SK-N-SH treated with all-trans-retinoic acid at 6 μM for 48 hours (cell line): Measurements from ENCODE around the gene ABCA6.

ENCODE experiments used
- ATAC-seq: fragments of 200-7000 bp; cut with Tn5 transposase; 3 replicates; pipeline ENCODE4 v1.9.1; 2020; ENCODE audit warnings: mild to moderate bottlenecking, moderate library complexity
- ARNTL ChIP-seq: fragments of 450-650 bp; formaldehyde crosslinking; IDR thresholded peaks from 2 replicates; pipeline ENCODE4 v1.5.0; 2020; ENCODE audit warnings: low read depth, mild to moderate bottlenecking, moderate library complexity, borderline replicate concordance
- BACH2 ChIP-seq: fragments of 250-450 bp; sonication (Bioruptor Pico); IDR thresholded peaks from 2 replicates; pipeline ENCODE4 v1.9.0; 2021; ENCODE audit warnings: mild to moderate bottlenecking, borderline replicate concordance
- CREB5 ChIP-seq: fragments of 250-450 bp; sonication (Bioruptor Pico); IDR thresholded peaks from 2 replicates; pipeline ENCODE4 v1.5.1; 2020; ENCODE audit warnings: low read depth, mild to moderate bottlenecking, moderate library complexity
- CSDC2 ChIP-seq: fragments of 250-450 bp; sonication (Bioruptor Pico); IDR thresholded peaks from 2 replicates; pipeline ENCODE4 v1.5.0; 2020; ENCODE audit warnings: mild to moderate bottlenecking, moderate library complexity
- CSRNP3 ChIP-seq: fragments of 250-450 bp; sonication (Bioruptor Pico); IDR thresholded peaks from 2 replicates; pipeline ENCODE4 v1.5.1; 2021; ENCODE audit warnings: mild to moderate bottlenecking, moderate library complexity
- ESRRG ChIP-seq: fragments of 250-450 bp; sonication (Bioruptor Pico); IDR thresholded peaks from 2 replicates; pipeline ENCODE4 v1.6.1; 2021; ENCODE audit warnings: mild to moderate bottlenecking
- GLIS3 ChIP-seq: fragments of 250-450 bp; sonication (Bioruptor Pico); IDR thresholded peaks from 2 replicates; pipeline ENCODE4 v1.5.0; 2020; ENCODE audit warnings: mild to moderate bottlenecking, moderate library complexity
- ISL1 ChIP-seq: fragments of 250-450 bp; sonication (Bioruptor Pico); IDR thresholded peaks from 2 replicates; pipeline ENCODE4 v2.1.2; 2022; ENCODE audit warnings: mild to moderate bottlenecking, moderate library complexity
- OSR1 ChIP-seq: fragments of 250-450 bp; sonication (Bioruptor Pico); IDR thresholded peaks from 2 replicates; pipeline ENCODE4 v1.8.0; 2022; ENCODE audit warnings: moderate library complexity, mild to moderate bottlenecking, inconsistent platforms
- PPARA ChIP-seq: fragments of 250-450 bp; sonication (Bioruptor Pico); IDR thresholded peaks from 2 replicates; pipeline ENCODE4 v1.5.0; 2020; ENCODE audit warnings: mild to moderate bottlenecking, borderline replicate concordance
- RARB ChIP-seq: fragments of 250-450 bp; sonication (Bioruptor Pico); IDR thresholded peaks from 2 replicates; pipeline ENCODE4 v1.8.0; 2021; ENCODE audit warnings: mild to moderate bottlenecking, moderate library complexity
- SNAI2 ChIP-seq: fragments of 250-450 bp; sonication (Bioruptor Pico); IDR thresholded peaks from 2 replicates; pipeline ENCODE4 v1.5.0; 2020; ENCODE audit warnings: mild to moderate bottlenecking, moderate library complexity
- TCF4 ChIP-seq: fragments of 250-450 bp; sonication (Bioruptor Pico); IDR thresholded peaks from 2 replicates; pipeline ENCODE4 v1.8.0; 2021; ENCODE audit warnings: mild to moderate bottlenecking, moderate library complexity, borderline replicate concordance
- TOX ChIP-seq: fragments of 250-450 bp; sonication (Bioruptor Pico); IDR thresholded peaks from 2 replicates; pipeline ENCODE4 v1.8.0; 2021; ENCODE audit warnings: mild to moderate bottlenecking, moderate library complexity, borderline replicate concordance
- TSHZ2 ChIP-seq: fragments of 250-450 bp; sonication (Bioruptor Pico); IDR thresholded peaks from 2 replicates; pipeline ENCODE4 v1.5.0; 2020; ENCODE audit warnings: mild to moderate bottlenecking, moderate library complexity
- ZC3H10 ChIP-seq: fragments of 250-450 bp; sonication (Bioruptor Pico); IDR thresholded peaks from 2 replicates; pipeline ENCODE4 v1.5.1; 2021; ENCODE audit warnings: mild to moderate bottlenecking, moderate library complexity
- ZFP3 ChIP-seq: fragments of 250-450 bp; sonication (Bioruptor Pico); IDR thresholded peaks from 2 replicates; pipeline ENCODE4 v1.5.0; 2020; ENCODE audit warnings: mild to moderate bottlenecking, moderate library complexity
- ZFP30 ChIP-seq: fragments of 450-650 bp; formaldehyde crosslinking; IDR thresholded peaks from 2 replicates; pipeline ENCODE4 v1.5.0; 2022; ENCODE audit warnings: mild to moderate bottlenecking, moderate library complexity
- ZNF565 ChIP-seq: fragments of 450-650 bp; formaldehyde crosslinking; conservative IDR thresholded peaks from 2 replicates; pipeline ENCODE4 v1.5.0; 2020; ENCODE audit warnings: low read depth, mild to moderate bottlenecking, moderate library complexity
- ZNF70 ChIP-seq: fragments of 450-650 bp; formaldehyde crosslinking; IDR thresholded peaks from 2 replicates; pipeline ENCODE4 v1.5.0; 2020; ENCODE audit warnings: mild to moderate bottlenecking, moderate library complexity
- ZNF8 ChIP-seq: fragments of 450-650 bp; formaldehyde crosslinking; IDR thresholded peaks from 2 replicates; pipeline ENCODE4 v1.5.0; 2020; ENCODE audit warnings: mild to moderate bottlenecking, moderate library complexity
- TF ChIP-seq, protein P1 (sequence below): fragments of 250-450 bp; sonication (Bioruptor Pico); IDR thresholded peaks from 2 replicates; pipeline ENCODE4 v1.8.0; 2020; ENCODE audit warnings: mild to moderate bottlenecking, moderate library complexity, borderline replicate concordance
- TF ChIP-seq, protein P2 (sequence below): fragments of 250-450 bp; sonication (Bioruptor Pico); IDR thresholded peaks from 2 replicates; pipeline ENCODE4 v1.8.0; 2021; ENCODE audit warnings: low read depth, mild to moderate bottlenecking, moderate library complexity, borderline replicate concordance

Gene ABCA6

DNA sequence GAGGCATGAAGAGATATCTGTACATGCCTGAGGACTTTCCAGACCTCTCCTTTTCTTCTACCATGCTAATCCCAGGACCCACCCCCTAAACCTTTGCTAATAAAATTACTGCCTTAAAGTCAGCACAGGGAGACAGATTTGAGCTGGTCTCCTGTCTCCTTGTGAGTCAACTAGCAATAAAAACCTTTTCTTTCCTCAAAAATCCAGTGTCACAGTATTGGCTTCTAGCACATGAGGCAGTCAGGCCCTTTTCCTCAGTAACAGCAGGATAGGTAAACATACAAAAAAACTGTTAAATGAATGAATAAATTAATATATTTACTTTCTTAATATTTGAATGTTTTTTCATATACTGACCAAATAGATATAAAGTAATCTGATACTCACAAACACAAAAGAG, 45.6 kb upstream of the ABCA6 start (continued):
- TF ChIP-seq CSDC2 (CRISPR knock-in tag) = no peak
- no peak for TF ChIP-seq RARB (CRISPR knock-in tag)
- no peak for TF ChIP-seq TCF4
- no peak for TF ChIP-seq TSHZ2 (CRISPR knock-in tag)
- no peak for TF ChIP-seq ZNF565 (CRISPR knock-in tag)
- TF ChIP-seq ARNTL (CRISPR knock-in tag) = no peak
- no peak for TF ChIP-seq TOX

GRCh38 chr17:69179227-69179952, 37.7 kb upstream of the ABCA6 start:
- TF ChIP-seq, protein P1, sequence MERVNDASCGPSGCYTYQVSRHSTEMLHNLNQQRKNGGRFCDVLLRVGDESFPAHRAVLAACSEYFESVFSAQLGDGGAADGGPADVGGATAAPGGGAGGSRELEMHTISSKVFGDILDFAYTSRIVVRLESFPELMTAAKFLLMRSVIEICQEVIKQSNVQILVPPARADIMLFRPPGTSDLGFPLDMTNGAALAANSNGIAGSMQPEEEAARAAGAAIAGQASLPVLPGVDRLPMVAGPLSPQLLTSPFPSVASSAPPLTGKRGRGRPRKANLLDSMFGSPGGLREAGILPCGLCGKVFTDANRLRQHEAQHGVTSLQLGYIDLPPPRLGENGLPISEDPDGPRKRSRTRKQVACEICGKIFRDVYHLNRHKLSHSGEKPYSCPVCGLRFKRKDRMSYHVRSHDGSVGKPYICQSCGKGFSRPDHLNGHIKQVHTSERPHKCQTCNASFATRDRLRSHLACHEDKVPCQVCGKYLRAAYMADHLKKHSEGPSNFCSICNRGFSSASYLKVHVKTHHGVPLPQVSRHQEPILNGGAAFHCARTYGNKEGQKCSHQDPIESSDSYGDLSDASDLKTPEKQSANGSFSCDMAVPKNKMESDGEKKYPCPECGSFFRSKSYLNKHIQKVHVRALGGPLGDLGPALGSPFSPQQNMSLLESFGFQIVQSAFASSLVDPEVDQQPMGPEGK (CRISPR knock-in tag) = no peak
- no peak for TF ChIP-seq ZC3H10 (CRISPR knock-in tag)
- TF ChIP-seq, all 23 proteins: peak for 0
- no peak for ATAC-seq

DNA sequence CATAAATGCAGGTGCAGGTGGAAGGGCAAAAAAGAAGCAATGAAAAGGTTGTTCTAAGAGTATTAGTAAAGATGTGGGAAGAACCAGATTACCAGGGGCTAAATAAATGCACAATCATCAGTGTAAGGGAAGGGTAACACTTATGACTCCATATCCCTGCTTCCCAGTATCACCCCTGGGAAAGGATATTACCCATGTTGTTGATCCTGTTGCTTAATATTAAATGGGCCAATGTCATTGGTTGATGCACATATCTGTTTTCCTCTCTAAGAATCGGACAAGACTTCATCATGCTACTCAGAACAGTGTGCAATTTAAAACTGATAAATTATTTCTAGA, 34.7 kb upstream of the ABCA6 start:
- no peak for ATAC-seq
- TF ChIP-seq ZNF565 (CRISPR knock-in tag) (no peak), SNAI2 (CRISPR knock-in tag) (no peak), RARB (CRISPR knock-in tag) (no peak), TOX (no peak), GLIS3 (no peak), OSR1 (no peak), BACH2 (CRISPR knock-in tag) (no peak), ZFP3 (CRISPR knock-in tag) (no peak), PPARA (no peak), CREB5 (CRISPR knock-in tag) (no peak), CSRNP3 (CRISPR knock-in tag) (no peak)
- TF ChIP-seq, all 23 proteins: peak for 0

DNA sequence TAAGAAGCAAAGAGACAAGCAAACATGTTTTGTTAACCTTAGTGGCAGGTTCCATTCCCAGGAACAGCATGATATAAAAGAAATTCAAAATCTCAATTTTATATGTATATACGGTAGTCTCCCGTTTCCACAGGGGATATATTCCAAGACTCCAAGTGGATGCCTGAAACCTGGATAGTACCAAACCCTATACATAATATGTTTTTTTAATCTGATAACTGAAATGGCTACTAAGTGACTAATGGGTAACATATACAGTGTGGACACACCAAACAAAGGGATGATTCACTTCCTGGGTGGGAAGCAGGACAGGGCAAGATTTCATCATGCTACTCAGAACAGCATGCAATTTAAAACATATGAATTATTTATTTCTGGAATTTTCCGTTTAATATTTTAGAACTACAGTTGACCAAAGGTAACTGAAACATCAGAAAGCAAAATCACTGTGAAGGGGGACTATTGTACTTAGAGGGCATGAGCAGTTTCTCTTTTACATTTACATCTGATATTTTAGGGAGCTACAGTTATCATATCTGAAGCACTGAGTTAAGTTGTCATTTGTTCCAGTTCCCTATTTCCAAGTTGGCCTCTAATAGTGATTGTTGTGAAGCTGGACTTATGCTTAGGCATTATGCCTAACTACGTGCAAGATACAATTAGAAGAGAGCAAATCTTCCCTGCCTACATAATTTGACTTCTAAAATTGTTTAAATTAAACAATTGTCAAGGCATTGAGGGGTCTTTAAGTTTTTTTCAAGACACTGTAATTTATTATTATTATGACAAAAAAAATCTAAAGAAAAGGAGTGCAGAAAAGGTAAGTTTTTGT, 34.1 kb upstream of the ABCA6 start:
- TF ChIP-seq ZFP30 (CRISPR knock-in tag) (no peak), ISL1 (CRISPR knock-in tag) (peak; percentile 82)
- ATAC-seq = peak; percentile 89

DNA sequence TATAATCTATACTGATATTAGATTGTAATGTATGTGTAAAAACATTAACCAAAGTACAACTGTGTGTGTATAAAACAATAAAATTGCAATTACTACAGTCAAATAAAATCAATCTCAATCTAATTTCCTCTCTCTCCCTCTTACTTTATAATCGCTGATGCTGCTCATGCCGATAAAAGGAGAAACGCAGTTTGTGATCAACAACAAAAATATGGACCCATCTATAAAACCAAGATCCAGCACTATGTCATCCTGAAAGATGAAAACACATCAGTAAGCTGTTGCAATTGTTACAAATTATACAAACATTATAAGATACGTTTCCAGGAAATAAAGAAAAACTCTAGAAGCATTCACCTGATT, 33.5 kb upstream of the ABCA6 start:
- TF ChIP-seq ZNF70 (CRISPR knock-in tag) (no peak), ZFP3 (CRISPR knock-in tag) (no peak), CSRNP3 (CRISPR knock-in tag) (no peak), ESRRG (CRISPR knock-in tag) (no peak), ZNF565 (CRISPR knock-in tag) (no peak), TCF4 (no peak), ZFP30 (CRISPR knock-in tag) (no peak), ARNTL (CRISPR knock-in tag) (no peak), RARB (CRISPR knock-in tag) (no peak), ZNF8 (CRISPR knock-in tag) (no peak), GLIS3 (no peak), ZC3H10 (CRISPR knock-in tag) (no peak), TOX (no peak), PPARA (no peak)
- TF ChIP-seq, protein P2, sequence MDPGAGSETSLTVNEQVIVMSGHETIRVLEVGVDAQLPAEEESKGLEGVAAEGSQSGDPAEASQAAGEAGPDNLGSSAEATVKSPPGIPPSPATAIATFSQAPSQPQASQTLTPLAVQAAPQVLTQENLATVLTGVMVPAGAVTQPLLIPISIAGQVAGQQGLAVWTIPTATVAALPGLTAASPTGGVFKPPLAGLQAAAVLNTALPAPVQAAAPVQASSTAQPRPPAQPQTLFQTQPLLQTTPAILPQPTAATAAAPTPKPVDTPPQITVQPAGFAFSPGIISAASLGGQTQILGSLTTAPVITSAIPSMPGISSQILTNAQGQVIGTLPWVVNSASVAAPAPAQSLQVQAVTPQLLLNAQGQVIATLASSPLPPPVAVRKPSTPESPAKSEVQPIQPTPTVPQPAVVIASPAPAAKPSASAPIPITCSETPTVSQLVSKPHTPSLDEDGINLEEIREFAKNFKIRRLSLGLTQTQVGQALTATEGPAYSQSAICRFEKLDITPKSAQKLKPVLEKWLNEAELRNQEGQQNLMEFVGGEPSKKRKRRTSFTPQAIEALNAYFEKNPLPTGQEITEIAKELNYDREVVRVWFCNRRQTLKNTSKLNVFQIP = no peak
- ATAC-seq = no peak; the same call in 1 of the 3 replicates
